Stomach (tissue), 4 donors: ENCODE data around the gene CLIC6.

Experiments
- EP300 ChIP-seq: sonication (generic); formaldehyde crosslinking; IDR thresholded peaks from one replicate; pipeline ENCODE4 v1.6.1; 2017; ENCODE audit warnings: antibody characterized with exemption
- POLR2A ChIP-seq, 4 donors: fragments of 450-650 bp; IDR thresholded peaks; one replicate each; pipeline ENCODE4 v1.6.1; 2016; ENCODE audit warnings: antibody characterized with exemption in 4 of 4, control low read depth in 2 of 4, mild to moderate bottlenecking in 1 of 4, moderate library complexity in 1 of 4
- POLR2AphosphoS5 ChIP-seq, 3 donors: sonication (generic); formaldehyde crosslinking; IDR thresholded peaks; one replicate each; pipeline ENCODE4 v1.6.1; 2016; ENCODE audit warnings: antibody characterized with exemption in 3 of 3
- TF ChIP-seq, protein P1 (sequence below), 7 experiments: fragments of 450-650 bp in 4 of 7; fragments of 200-600 bp in 3 of 7; sonication (generic) in 3 of 7; IDR thresholded peaks; one replicate each; pipeline ENCODE4 v1.5.1; 2016 to 2019; ENCODE audit warnings: antibody characterized with exemption in 7 of 7, control low read depth in 2 of 7, mild to moderate bottlenecking in 1 of 7

DNA sequence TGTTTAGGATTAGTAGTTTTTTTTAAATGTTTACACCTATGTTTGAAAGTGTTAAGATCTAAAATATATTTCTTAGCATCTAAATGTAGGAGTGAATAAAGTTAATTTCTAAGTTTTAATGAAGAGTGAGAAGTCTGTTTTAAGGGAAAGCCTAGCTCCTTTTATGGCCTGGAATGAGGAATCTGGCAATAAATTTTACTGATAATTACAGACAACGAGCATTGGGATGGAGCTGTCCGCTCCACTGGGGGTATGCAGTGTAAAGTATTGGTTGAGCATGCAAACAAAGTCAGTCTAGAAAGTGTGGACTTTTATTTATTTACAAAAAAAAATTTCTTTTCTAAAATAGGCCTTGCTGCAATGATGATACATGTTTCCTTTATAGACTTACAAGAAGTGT lies 19.0 kb downstream of the CLIC6 start:
- TF ChIP-seq, protein P1, sequence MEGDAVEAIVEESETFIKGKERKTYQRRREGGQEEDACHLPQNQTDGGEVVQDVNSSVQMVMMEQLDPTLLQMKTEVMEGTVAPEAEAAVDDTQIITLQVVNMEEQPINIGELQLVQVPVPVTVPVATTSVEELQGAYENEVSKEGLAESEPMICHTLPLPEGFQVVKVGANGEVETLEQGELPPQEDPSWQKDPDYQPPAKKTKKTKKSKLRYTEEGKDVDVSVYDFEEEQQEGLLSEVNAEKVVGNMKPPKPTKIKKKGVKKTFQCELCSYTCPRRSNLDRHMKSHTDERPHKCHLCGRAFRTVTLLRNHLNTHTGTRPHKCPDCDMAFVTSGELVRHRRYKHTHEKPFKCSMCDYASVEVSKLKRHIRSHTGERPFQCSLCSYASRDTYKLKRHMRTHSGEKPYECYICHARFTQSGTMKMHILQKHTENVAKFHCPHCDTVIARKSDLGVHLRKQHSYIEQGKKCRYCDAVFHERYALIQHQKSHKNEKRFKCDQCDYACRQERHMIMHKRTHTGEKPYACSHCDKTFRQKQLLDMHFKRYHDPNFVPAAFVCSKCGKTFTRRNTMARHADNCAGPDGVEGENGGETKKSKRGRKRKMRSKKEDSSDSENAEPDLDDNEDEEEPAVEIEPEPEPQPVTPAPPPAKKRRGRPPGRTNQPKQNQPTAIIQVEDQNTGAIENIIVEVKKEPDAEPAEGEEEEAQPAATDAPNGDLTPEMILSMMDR (IDR thresholded peaks at IDR 0.05): no peak
- TF ChIP-seq EP300 (no peak), POLR2A (IDR thresholded peaks at IDR 0.05) (no peak), POLR2AphosphoS5 (IDR thresholded peaks at IDR 0.05) (no peak)
